Fibroblast of gingiva (primary cell): ENCODE measurements around the gene PTPRN2.
"Not testable (repeated sequence)": the region's sequence is repeated elsewhere in the genome, so short reads cannot be mapped to it uniquely, and the experiment has no call there.

Experiments
- DNase-seq: peaks from one replicate; pipeline ENCODE4 v3.0.0-alpha.2; 2011; ENCODE audit warnings: low read depth

Gene PTPRN2

GRCh38 chr7:157753713-157754415, 833.8 kb downstream of the PTPRN2 start:
- no peak for DNase-seq

- DNase-seq, result no peak
Measured at GRCh38 chr7:157752832-157753291, 834.8 kb downstream of the PTPRN2 start.

GRCh38 chr7:157751951-157752673, 835.5 kb downstream of the PTPRN2 start:
- DNase-seq, result no peak

GRCh38 chr7:157751406-157751805, 836.2 kb downstream of the PTPRN2 start:
- no peak for DNase-seq

- DNase-seq, result no peak
Measured at GRCh38 chr7:157750291-157750690, 837.3 kb downstream of the PTPRN2 start.

GRCh38 chr7:157745721-157746709, 841.6 kb downstream of the PTPRN2 start:
- no peak for DNase-seq

GRCh38 chr7:157744786-157745601, 842.6 kb downstream of the PTPRN2 start:
- no peak for DNase-seq

GRCh38 chr7:157743781-157744525, 843.7 kb downstream of the PTPRN2 start:
- no peak for DNase-seq

GRCh38 chr7:157740251-157740798, 847.3 kb downstream of the PTPRN2 start:
- no peak for DNase-seq

GRCh38 chr7:157739650-157740049, 848.0 kb downstream of the PTPRN2 start:
- DNase-seq, result no peak

GRCh38 chr7:157739031-157739430, 848.6 kb downstream of the PTPRN2 start:
- no peak for DNase-seq

- no peak for DNase-seq
Measured at GRCh38 chr7:157738066-157738460, 849.6 kb downstream of the PTPRN2 start.

- no peak for DNase-seq
Measured at GRCh38 chr7:157737151-157738065, 850.2 kb downstream of the PTPRN2 start.

- no peak for DNase-seq
Measured at GRCh38 chr7:157736341-157736740, 851.3 kb downstream of the PTPRN2 start.

GRCh38 chr7:157735826-157736225, 851.8 kb downstream of the PTPRN2 start:
- no peak for DNase-seq

GRCh38 chr7:157734676-157735640, 852.7 kb downstream of the PTPRN2 start:
- no peak for DNase-seq

GRCh38 chr7:157733760-157734395, 853.7 kb downstream of the PTPRN2 start:
- DNase-seq, result not testable (repeated sequence)

- DNase-seq, result no peak
Measured at GRCh38 chr7:157731126-157731525, 856.5 kb downstream of the PTPRN2 start.
